ENCODE data around the gene RYK.
"Not testable (repeated sequence)": the region's sequence is repeated elsewhere in the genome, so short reads cannot be mapped to it uniquely, and the experiment has no call there.

Gene RYK

GRCh38 chr3:134250717-134251220 is at the start of gene RYK:
RYK (minus strand) TSS chr3:134250859; CDS start chr3:134250654, 205 bp downstream.
- DNase-seq, result peak; percentile 36

GRCh38 chr3:134299888-134300206 is 49.2 kb upstream of the RYK start:
- no peak for DNase-seq

- no peak for DNase-seq
Observed at GRCh38 chr3:134299185-134299887, 48.7 kb upstream of the RYK start.

GRCh38 chr3:134298249-134298648 is 47.6 kb upstream of the RYK start:
- no peak for DNase-seq

- no peak for DNase-seq
Observed at GRCh38 chr3:134296616-134297015, 46.0 kb upstream of the RYK start.

- DNase-seq, result no peak
Observed at GRCh38 chr3:134295930-134296329, 45.3 kb upstream of the RYK start.

- no peak for DNase-seq
Observed at GRCh38 chr3:134294302-134295280, 43.9 kb upstream of the RYK start.

- peak; percentile 55 for DNase-seq
Observed at GRCh38 chr3:134291319-134292254, 40.9 kb upstream of the RYK start.

- DNase-seq, result no peak
Observed at GRCh38 chr3:134287512-134287911, 36.9 kb upstream of the RYK start.

- DNase-seq, result no peak
Observed at GRCh38 chr3:134284438-134284837, 33.8 kb upstream of the RYK start.

GRCh38 chr3:134282659-134283047 is 32.0 kb upstream of the RYK start:
- no peak for DNase-seq

- no peak for DNase-seq
Observed at GRCh38 chr3:134281912-134282658, 31.4 kb upstream of the RYK start.

- no peak for DNase-seq
Observed at GRCh38 chr3:134279466-134279865, 28.8 kb upstream of the RYK start.

- no peak for DNase-seq
Observed at GRCh38 chr3:134277066-134277660, 26.5 kb upstream of the RYK start.

- no peak for DNase-seq
Observed at GRCh38 chr3:134276086-134276485, 25.4 kb upstream of the RYK start.

- DNase-seq, result not testable (repeated sequence)
Observed at GRCh38 chr3:134275110-134275509, 24.5 kb upstream of the RYK start.

- no peak for DNase-seq
Observed at GRCh38 chr3:134274571-134274970, 23.9 kb upstream of the RYK start.

- DNase-seq, result no peak
Observed at GRCh38 chr3:134267996-134268395, 17.3 kb upstream of the RYK start.

- DNase-seq, result no peak
Observed at GRCh38 chr3:134260987-134261386, 10.3 kb upstream of the RYK start.

GRCh38 chr3:134258761-134259347 is 8.2 kb upstream of the RYK start:
- no peak for DNase-seq

- DNase-seq, result no peak
Observed at GRCh38 chr3:134255404-134255803, 4.7 kb upstream of the RYK start.

All from DMS 273 treated with DMSO at 0.1 percent for 48 hours (cell line).